IMR-90 (cell line): Measurements from ENCODE around the gene VAC14. TPM values are rescaled to one million over a fixed set of nuclear protein-coding genes. Genes with fewer than 3 reads are reported as not detected.
A peak's percentile ranks its signal among the peaks of the same experiment; 100 is the strongest.

Experiments used
- ATAC-seq: fragments of 200-7000 bp; cut with Tn5 transposase; 2 replicates; pipeline ENCODE4 v1.9.1; 2020; ENCODE audit warnings: low read depth, mild to moderate bottlenecking, moderate library complexity
- BruUV-seq: library from RNA; stranded (reverse); fragments of 400-500 nt; replicated peaks from 2 replicates; lab custom pipeline; 2021; lab: Mats Ljungman, UMichigan
- CTCF ChIA-PET: fragments of 300-600 bp; formaldehyde crosslinking; extraction: SDS; loops from one replicate; lab custom pipeline; 2021; ENCODE audit warnings: antibody characterized with exemption; lab: Yijun Ruan, JAX
- POLR2A ChIA-PET: fragments of 300-600 bp; sonication (Branson Sonifier 250); formaldehyde crosslinking; loops from one replicate; lab custom pipeline; 2022; ENCODE audit warnings: antibody characterized with exemption; ENCODE audit not compliant: unreplicated experiment; lab: Charles Lee
- DNase-seq: peaks from one replicate; pipeline ENCODE4 v3.0.0; 2013
- H2AFZ ChIP-seq: replicated peaks from 2 replicates; pipeline ENCODE3; 2013; ENCODE audit warnings: low read length, mild to moderate bottlenecking; ENCODE audit not compliant: poor library complexity
- H2AK5ac ChIP-seq: 2 replicates; pipeline ENCODE4 v1.6.1; 2013; ENCODE audit warnings: low read depth, low read length, inconsistent platforms
- H2AK9ac ChIP-seq: replicated peaks from 2 replicates; pipeline ENCODE3; 2013; ENCODE audit warnings: mild to moderate bottlenecking, low read depth, low read length, moderate library complexity; ENCODE audit not compliant: poor library complexity
- H2BK120ac ChIP-seq: 2 replicates; pipeline ENCODE4 v1.6.1; 2013; ENCODE audit warnings: low read depth, low read length, inconsistent platforms
- H2BK15ac ChIP-seq: 3 replicates; pipeline ENCODE4 v1.6.1; 2013; ENCODE audit warnings: low read depth, low read length, inconsistent platforms
- H2BK20ac ChIP-seq: 2 replicates; pipeline ENCODE4 v1.6.1; 2013; ENCODE audit warnings: low read depth, mild to moderate bottlenecking, inconsistent platforms, low read length, moderate library complexity
- H2BK5ac ChIP-seq: 2 replicates; pipeline ENCODE4 v1.6.1; 2013; ENCODE audit warnings: mild to moderate bottlenecking, low read depth, low read length, inconsistent platforms; ENCODE audit not compliant: poor library complexity, severe bottlenecking
- H3K14ac ChIP-seq: replicated peaks from 2 replicates; pipeline ENCODE4 v1.6.1; 2013; ENCODE audit warnings: low read depth, low read length, inconsistent platforms
- H3K18ac ChIP-seq: 2 replicates; pipeline ENCODE4 v1.6.1; 2013; ENCODE audit warnings: low read depth, low read length, control low read depth
- H3K23ac ChIP-seq: 2 replicates; pipeline ENCODE4 v1.6.1; 2013; ENCODE audit warnings: low read depth, low read length, inconsistent platforms
- H3K27ac ChIP-seq: 2 replicates; pipeline ENCODE4 v1.5.1; 2013; ENCODE audit warnings: mild to moderate bottlenecking, control low read depth, low read length; ENCODE audit not compliant: insufficient read depth
- H3K27me3 ChIP-seq: 2 replicates; pipeline ENCODE4 v1.6.1; 2013; ENCODE audit warnings: low read length; ENCODE audit not compliant: control insufficient read depth, insufficient read depth
- H3K36me3 ChIP-seq: 2 replicates; pipeline ENCODE4 v1.6.1; 2013; ENCODE audit warnings: low read length, mixed read lengths; ENCODE audit not compliant: control insufficient read depth, insufficient read depth
- H3K4ac ChIP-seq: 2 replicates; pipeline ENCODE4 v1.6.1; 2013; ENCODE audit warnings: low read depth, low read length, inconsistent platforms
- H3K4me1 ChIP-seq: 2 replicates; pipeline ENCODE4 v1.6.1; 2013; ENCODE audit warnings: low read length, mixed read lengths; ENCODE audit not compliant: control insufficient read depth, insufficient read depth
- H3K4me2 ChIP-seq: 2 replicates; pipeline ENCODE4 v1.6.1; 2013; ENCODE audit warnings: low read depth, mild to moderate bottlenecking, control low read depth, low read length, moderate library complexity
- H3K4me3 ChIP-seq: 2 replicates; pipeline ENCODE4 v1.5.1; 2013; ENCODE audit warnings: low read depth, mild to moderate bottlenecking, control low read depth, low read length, moderate library complexity; ENCODE audit not compliant: insufficient read depth
- H3K56ac ChIP-seq: 2 replicates; pipeline ENCODE4 v1.6.1; 2013; ENCODE audit warnings: low read length, inconsistent platforms; ENCODE audit not compliant: insufficient read depth; ENCODE audit errors: extremely low read depth
- H3K79me1 ChIP-seq, 2 experiments: 2 replicates each; pipeline ENCODE4 v1.6.1; 2013; ENCODE audit warnings: low read length in 2 of 2, inconsistent platforms in 1 of 2, low read depth in 1 of 2
- H3K9ac ChIP-seq: 2 replicates; pipeline ENCODE4 v1.6.1; 2013; ENCODE audit warnings: low read depth, low read length, control low read depth
- H3K9me1 ChIP-seq: 2 replicates; pipeline ENCODE4 v1.6.1; 2013; ENCODE audit warnings: low read length, inconsistent platforms; ENCODE audit not compliant: insufficient read depth
- H3K9me3 ChIP-seq: 2 replicates; pipeline ENCODE4 v1.6.1; 2013; ENCODE audit warnings: low read length; ENCODE audit not compliant: control insufficient read depth, insufficient read depth
- H4K20me1 ChIP-seq: 2 replicates; pipeline ENCODE4 v1.6.1; 2013; ENCODE audit warnings: low read length, inconsistent platforms; ENCODE audit not compliant: insufficient read depth
- H4K5ac ChIP-seq: 2 replicates; pipeline ENCODE4 v1.6.1; 2013; ENCODE audit warnings: mild to moderate bottlenecking, low read depth, low read length, control low read depth
- H4K8ac ChIP-seq, 2 experiments: 2 replicates each; pipeline ENCODE4 v1.6.1; 2013; ENCODE audit warnings: low read depth in 2 of 2, low read length in 2 of 2, control low read depth in 1 of 2, inconsistent platforms in 1 of 2
- H4K91ac ChIP-seq: 2 replicates; pipeline ENCODE4 v1.6.1; 2013; ENCODE audit warnings: low read depth, low read length, inconsistent platforms; ENCODE audit not compliant: insufficient read depth
- BHLHE40 ChIP-seq: fragments of 150-350 bp; IDR thresholded peaks from 2 replicates; pipeline ENCODE4 v1.6.1; 2016; ENCODE audit warnings: mild to moderate bottlenecking, low read depth, low read length
- CEBPB ChIP-seq: IDR thresholded peaks from 2 replicates; pipeline ENCODE4 v1.6.1; 2012; ENCODE audit warnings: low read depth, low read length, improper control_type of control experiment
- CHD1 ChIP-seq: IDR thresholded peaks from 2 replicates; pipeline ENCODE4 v1.6.1; 2012; ENCODE audit warnings: low read depth, low read length, improper control_type of control experiment
- FOS ChIP-seq: fragments of 150-350 bp; IDR thresholded peaks from 2 replicates; pipeline ENCODE4 v1.6.1; 2016; ENCODE audit warnings: low read depth, low read length
- MAFK ChIP-seq: IDR thresholded peaks from 2 replicates; pipeline ENCODE4 v1.6.1; 2012; ENCODE audit warnings: low read depth, low read length, improper control_type of control experiment
- MAZ ChIP-seq: IDR thresholded peaks from 2 replicates; pipeline ENCODE4 v1.6.1; 2012; ENCODE audit warnings: low read depth, mild to moderate bottlenecking, low read length, improper control_type of control experiment, moderate library complexity, borderline replicate concordance
- MXI1 ChIP-seq: IDR thresholded peaks from 2 replicates; pipeline ENCODE4 v1.6.1; 2012; ENCODE audit warnings: low read depth, mild to moderate bottlenecking, low read length, moderate library complexity, borderline replicate concordance
- NFE2L2 ChIP-seq: fragments of 150-350 bp; IDR thresholded peaks from 2 replicates; pipeline ENCODE4 v1.6.1; 2016; ENCODE audit warnings: low read depth, mild to moderate bottlenecking, low read length
- POLR2A ChIP-seq: IDR thresholded peaks from 2 replicates; pipeline ENCODE4 v1.6.1; 2012; ENCODE audit warnings: mild to moderate bottlenecking, low read depth, low read length
- RAD21 ChIP-seq: IDR thresholded peaks from 2 replicates; pipeline ENCODE4 v1.6.1; 2012; ENCODE audit warnings: low read length, improper control_type of control experiment
- RFX5 ChIP-seq: IDR thresholded peaks from 2 replicates; pipeline ENCODE4 v1.8.0; 2012; ENCODE audit warnings: low read depth, mild to moderate bottlenecking, low read length, moderate library complexity
- SMC3 ChIP-seq: fragments of 150-350 bp; IDR thresholded peaks from 2 replicates; pipeline ENCODE4 v1.6.1; 2016; ENCODE audit warnings: low read depth, mild to moderate bottlenecking, antibody characterized with exemption, low read length, moderate library complexity
- USF2 ChIP-seq: fragments of 150-350 bp; IDR thresholded peaks from 2 replicates; pipeline ENCODE4 v1.6.1; 2017; ENCODE audit warnings: mild to moderate bottlenecking, antibody characterized with exemption, low read length, low read depth
- WGBS, 2 experiments: methylation state at CpG; one replicate each; pipeline versions ENCODE4 v1.1.5 to v1.1.7; 2013; ENCODE audit warnings: missing lambda C conversion rate in 2 of 2; ENCODE audit not compliant: insufficient read length in 1 of 2; ENCODE audit errors: extremely low coverage in 2 of 2; 5-methylcytosine and 5-hydroxymethylcytosine counted together
- dilution Hi-C: fragments of 300-500 bp; cut with HindIII; formaldehyde crosslinking; loops from one replicate; pipeline ENCODE4 v1.14.3; 2018; ENCODE audit warnings: low sequenced_read_pairs; ENCODE audit not compliant: unreplicated experiment
- in situ Hi-C: fragments of 300-500 bp; cut with MboI; formaldehyde crosslinking; loops from 3 replicates; pipeline ENCODE4 v1.14.3; 2019; ENCODE audit warnings: low sequenced_read_pairs, inconsistent platforms, mixed read lengths
- intact Hi-C: fragments of 100-400 bp; cut with micrococcal nuclease; formaldehyde crosslinking; loops from 2 replicates; pipeline ENCODE4 v1.10.0; 2022
- polyA plus RNA-seq, 3 experiments: library from polyadenylated mRNA; depleted of rRNA; stranded (reverse); fragments of >200 nt; gene quantifications; 2 replicates each; pipeline ENCODE4 v1.2.3, GENCODE V29; 2012; ENCODE audit warnings: low replicate concordance in 1 of 3
- total RNA-seq: library from RNA; depleted of rRNA; stranded (reverse); fragments of >200 nt; gene quantifications from 2 replicates; pipeline ENCODE4 v1.2.3, GENCODE V29; 2012
- TF ChIP-seq, protein P1 (sequence below): conservative IDR thresholded peaks from 2 replicates; pipeline ENCODE4 v1.5.1; 2012; ENCODE audit warnings: mild to moderate bottlenecking, low read depth, low read length, improper control_type of control experiment

Gene VAC14
- total and polyA plus RNA-seq, 2 of the 4 experiments (the other 2 are of a cell fraction), result 21.1 to 40.2 TPM

DNA sequence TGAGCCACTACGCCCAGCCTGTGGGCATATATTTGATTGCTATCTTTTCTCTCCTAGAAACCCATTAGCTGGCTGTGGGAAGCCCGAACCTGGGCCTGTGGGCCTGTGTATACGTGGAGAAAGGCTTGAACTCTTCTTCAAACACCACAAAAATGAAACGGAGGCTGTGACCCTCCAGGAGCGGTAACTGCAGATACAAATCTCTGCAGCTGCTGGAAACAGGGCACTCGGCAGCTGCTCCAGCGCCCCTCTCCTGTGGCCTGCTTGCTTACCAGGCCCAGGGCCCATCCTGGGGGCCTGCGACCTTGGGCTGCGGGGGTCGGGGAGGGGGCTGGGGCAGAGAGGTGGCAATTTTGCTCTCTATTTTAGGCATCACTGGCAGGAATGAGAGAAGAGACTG lies 87.1 kb downstream of the VAC14 start:
- Histone ChIP-seq H3K9me3 (no peaks in the 10 kb centered on the region), H3K4me1 (peaks cover 38% of the 10 kb centered on the region), H3K56ac (no peak overlapping the region), H4K20me1 (no peaks in the 10 kb centered on the region), H2BK120ac (peak overlapping the region; percentile 95), H3K27ac (peak overlapping the region; percentile 89; the same call in 1 of the 2 replicates), H3K36me3 (no peaks in the 10 kb centered on the region), H4K91ac (peak overlapping the region; percentile 98; the same call in 1 of the 2 replicates), H2BK20ac (0 out of 2 replicates have a peak overlapping the region, but pooled peaks have one; percentile 74), H3K9me1 (peaks cover 35% of the 10 kb centered on the region), H2AK9ac (no peak overlapping the region), H4K5ac (peak overlapping the region; percentile 92), H3K4me3 (no peak overlapping the region), H3K18ac (peak overlapping the region; percentile 85; the same call in 1 of the 2 replicates), H3K9ac (no peak overlapping the region), H2AK5ac (peak overlapping the region; percentile 94), H3K4ac (peak overlapping the region; percentile 96), H4K8ac (peak overlapping the region; percentile 86 to 90; a peak in 3 of 4 replicates), H2BK5ac (peak overlapping the region; percentile 94), H3K23ac (no peak overlapping the region), H3K14ac (peak overlapping the region; percentile 89), H3K79me1 (peaks cover 9 to 46% of the 10 kb centered on the region in 2 experiments), H3K27me3 (no peaks in the 10 kb centered on the region), H2AFZ (no peak overlapping the region), H3K4me2 (no peak overlapping the region), H2BK15ac (peak overlapping the region; percentile 81; the same call in 2 of the 3 replicates)
- BruUV-seq, result no TSS peak
- dilution Hi-C loops, result no loop called here
- DNase-seq (no peak), ATAC-seq (no peak)
- intact Hi-C loops, result no loop called here
- POLR2A ChIA-PET, result no interaction called here
- no CpG with 5 or more reads among the region's 10 CpGs for WGBS, 2 experiments
- TF ChIP-seq MAZ, result no peak
- no peak for TF ChIP-seq MXI1
- TF ChIP-seq RAD21, result no peak
- no peak for TF ChIP-seq SMC3
- TF ChIP-seq FOS, result no peak
- TF ChIP-seq BHLHE40, result no peak
- TF ChIP-seq, protein P1, sequence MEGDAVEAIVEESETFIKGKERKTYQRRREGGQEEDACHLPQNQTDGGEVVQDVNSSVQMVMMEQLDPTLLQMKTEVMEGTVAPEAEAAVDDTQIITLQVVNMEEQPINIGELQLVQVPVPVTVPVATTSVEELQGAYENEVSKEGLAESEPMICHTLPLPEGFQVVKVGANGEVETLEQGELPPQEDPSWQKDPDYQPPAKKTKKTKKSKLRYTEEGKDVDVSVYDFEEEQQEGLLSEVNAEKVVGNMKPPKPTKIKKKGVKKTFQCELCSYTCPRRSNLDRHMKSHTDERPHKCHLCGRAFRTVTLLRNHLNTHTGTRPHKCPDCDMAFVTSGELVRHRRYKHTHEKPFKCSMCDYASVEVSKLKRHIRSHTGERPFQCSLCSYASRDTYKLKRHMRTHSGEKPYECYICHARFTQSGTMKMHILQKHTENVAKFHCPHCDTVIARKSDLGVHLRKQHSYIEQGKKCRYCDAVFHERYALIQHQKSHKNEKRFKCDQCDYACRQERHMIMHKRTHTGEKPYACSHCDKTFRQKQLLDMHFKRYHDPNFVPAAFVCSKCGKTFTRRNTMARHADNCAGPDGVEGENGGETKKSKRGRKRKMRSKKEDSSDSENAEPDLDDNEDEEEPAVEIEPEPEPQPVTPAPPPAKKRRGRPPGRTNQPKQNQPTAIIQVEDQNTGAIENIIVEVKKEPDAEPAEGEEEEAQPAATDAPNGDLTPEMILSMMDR, result no peak
- no peak for TF ChIP-seq USF2
- TF ChIP-seq RFX5, result no peak
- TF ChIP-seq CHD1, result no peak
- no peak for TF ChIP-seq MAFK
- TF ChIP-seq CEBPB, result no peak
- no peak for TF ChIP-seq NFE2L2
- no peak for TF ChIP-seq POLR2A
- CTCF ChIA-PET, result interaction anchor here (2.4 kb wide), 1 partner anchor 57 kb away, joined by 7 read pairs; no protein-coding TSS in a partner anchor
- in situ Hi-C loops, result no loop called here
